NCI-H748 (cell line): ENCODE results near the gene MPC2.

Experiments used
- DNase-seq: peaks from one replicate; lab custom pipeline; 2025; ENCODE audit not compliant: unreplicated experiment; lab: John Stamatoyannopoulos, UW

MPC2 gene

DNA sequence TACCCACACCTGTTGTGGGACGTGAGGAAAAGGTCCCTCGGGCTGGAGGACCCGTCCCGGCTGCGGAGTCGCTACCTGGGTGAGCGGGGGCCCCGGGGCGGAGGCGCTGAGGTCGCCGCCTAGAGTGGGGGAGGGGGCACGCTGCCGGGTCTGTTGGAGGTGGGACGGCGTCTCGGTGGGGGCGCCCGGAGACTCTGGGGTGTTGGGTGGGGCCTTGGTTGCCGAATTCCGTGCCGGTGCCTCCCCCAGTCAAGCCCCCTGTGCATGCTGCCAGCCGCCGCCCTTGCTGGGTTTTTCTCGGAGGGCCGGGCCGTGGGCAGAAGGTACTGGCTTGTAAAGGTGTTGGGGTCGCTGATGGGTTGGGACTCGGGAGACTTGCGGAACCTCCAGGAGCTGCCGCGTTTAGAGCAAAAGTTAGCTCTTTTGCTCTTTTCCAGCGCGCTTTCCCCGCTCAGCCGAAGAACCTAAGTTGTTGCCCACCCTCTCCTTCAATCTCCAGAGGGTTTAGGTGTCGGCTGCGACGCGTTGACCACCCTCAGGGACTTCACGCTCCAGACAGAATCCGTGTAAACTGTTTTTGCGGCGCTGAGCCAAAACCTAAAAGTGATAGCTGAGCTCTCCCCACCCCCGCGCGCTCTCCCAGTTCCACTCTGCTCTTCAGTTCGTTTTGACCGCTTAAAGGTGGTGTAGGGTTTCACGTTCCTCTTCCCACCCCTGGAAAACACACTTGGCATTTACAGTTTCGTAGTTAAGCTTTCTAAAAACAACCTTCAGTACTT is at the start of gene MPC2:
TSS of gene MPC2 (minus strand) at position 143 of the 779 bp plus-strand sequence. CDS start 1,231 bp downstream, outside the sequence.
- DNase-seq: peak; percentile 81

DNA sequence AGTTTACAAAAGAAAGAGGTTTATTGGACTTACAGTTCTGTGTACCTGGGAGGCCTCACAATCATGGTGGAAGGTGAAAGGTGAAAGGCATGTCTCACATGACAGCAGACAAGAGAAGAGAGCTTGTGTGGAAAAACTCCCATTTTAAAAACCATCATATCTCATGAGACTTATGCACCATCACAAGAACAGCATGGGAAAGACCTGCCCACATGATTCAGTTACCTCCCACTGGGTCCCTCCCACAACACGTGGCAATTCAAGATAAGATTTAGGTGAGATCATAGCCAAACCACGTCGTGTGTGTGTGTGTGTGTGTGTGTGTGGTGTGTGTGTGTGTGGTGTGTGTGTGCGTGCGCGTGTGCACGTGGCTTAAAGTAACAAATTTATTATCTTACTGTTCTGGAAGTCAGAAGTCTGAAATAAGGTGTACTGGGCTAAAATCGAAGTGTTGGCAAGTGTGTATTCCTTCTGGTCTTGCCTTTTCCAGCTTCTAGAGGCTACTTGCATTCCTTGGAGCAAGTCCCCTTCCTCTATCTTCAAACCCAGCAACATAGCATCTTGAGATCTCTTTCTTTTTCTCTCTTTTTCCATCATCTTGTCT is 48.1 kb upstream of the MPC2 start:
- no peak for DNase-seq

DNA sequence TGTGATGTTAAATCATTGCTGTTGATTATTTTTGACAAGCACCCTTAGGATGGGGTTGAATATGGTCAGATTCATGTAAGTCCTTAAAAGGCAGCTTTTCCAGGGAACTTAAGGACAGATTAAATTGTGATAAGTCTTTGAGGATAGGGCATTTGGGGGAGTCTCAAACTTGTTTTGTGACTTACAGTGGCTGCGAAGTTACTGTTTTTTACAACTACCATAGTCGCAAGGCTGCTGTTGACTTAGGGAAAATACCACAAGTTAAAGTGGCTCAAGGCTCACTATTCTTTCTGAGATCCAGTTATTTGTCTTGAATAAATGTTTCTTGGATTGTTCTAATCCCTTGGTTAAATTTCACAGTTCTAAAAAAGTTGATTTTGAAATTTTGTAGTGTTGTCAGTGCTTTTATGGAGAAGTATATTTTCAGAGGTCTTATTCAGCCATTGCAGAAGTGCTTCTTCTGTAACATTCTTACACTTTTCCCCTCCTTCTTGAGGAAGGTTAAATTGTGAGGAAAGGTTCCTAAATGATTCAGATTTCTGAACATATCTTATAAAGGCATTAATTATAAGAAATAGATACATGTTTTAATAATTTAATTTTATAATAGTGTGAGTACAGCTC is 47.0 kb upstream of the MPC2 start:
- DNase-seq: no peak

DNA sequence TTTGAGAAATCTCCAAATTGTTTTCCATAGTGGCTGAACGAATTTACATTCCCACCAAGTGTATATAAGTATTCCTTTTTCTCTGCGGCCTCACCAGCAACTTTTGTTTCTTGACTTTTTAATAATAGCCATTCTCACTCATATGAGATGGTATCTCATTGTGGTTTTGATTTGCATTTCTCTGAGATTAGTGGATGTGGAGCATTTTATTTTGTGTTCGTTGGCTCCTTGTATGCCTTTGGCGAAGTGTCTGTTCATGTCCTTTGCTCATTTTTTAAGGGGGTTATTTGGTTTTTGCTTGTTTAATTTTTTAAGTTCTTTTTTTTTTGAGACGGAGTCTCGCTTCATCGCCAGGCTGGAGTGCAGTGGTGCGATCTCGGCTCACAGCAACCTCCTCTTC is 45.1 kb upstream of the MPC2 start:
- no peak for DNase-seq

DNA sequence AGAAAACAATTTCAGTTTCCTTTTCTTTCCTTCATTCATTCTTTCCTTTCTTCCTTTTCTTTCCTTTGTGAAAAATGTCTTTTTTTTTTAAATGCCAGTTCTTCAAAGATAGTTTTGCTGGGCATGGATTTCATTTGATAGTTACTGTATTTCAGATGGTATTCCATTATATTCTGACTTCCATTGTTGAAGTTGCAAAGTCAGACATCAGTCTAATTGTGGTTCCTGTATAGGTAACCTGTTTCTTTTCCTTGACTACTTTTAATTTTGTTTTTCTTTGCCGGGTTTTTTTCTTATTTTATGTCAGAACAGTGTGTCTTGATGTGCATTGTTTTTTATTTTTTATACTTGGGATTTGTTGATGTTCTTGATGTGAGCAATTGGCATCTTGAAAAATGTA is 40.4 kb upstream of the MPC2 start:
- no peak for DNase-seq

DNA sequence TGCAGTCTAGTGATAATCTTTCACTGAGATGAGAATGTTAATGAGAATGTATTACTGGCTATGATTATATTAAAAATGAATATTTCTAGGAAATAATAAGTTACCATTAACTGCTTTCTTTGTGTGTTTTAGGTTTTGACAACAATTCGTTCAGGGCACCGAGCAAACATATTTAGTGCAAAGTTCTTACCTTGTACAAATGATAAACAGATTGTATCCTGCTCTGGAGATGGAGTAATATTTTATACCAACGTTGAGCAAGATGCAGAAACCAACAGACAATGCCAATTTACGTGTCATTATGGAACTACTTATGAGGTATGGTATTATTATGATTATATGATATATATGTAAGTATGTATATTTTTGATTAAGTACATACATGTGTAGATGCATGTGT is 37.8 kb upstream of the MPC2 start:
- no peak for DNase-seq

DNA sequence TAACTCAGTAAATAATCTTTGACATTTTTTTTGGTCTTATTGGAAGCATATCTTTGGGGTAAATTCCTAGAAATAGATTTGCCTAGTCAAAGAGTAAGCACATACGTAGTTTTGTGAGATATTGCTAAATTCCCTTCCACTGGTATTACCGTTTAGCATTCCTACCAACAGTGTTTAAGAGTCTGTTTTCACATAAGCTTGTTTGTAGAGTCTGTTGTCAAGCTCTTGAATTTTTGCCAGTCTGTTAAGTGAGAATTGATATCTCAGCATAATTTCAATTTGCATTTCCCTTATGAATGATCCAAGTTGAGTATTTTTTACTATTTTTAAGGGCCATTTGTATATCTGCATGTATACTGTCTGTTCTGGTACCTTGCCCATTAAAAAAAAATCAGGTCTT is 37.0 kb upstream of the MPC2 start:
- no peak for DNase-seq

DNA sequence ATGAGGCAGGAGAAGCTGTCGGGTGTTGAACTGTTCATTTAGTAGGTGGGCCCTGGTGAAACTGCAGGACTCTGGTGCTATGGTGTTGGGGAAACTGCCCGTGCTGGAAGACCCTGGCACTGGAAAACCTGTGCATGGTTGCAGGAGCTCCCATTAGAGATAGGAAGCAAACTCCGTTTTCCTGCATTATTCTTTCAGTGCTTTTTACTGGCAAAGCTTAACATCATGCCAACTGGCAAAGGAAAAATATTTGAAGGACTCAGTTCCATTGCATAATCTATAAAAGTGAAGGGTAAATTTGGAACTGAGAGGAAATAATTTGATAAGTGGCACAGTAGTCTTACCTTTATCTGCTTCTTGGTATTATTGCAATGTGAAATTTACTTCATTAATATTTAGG is 31.7 kb upstream of the MPC2 start:
- no peak for DNase-seq

DNA sequence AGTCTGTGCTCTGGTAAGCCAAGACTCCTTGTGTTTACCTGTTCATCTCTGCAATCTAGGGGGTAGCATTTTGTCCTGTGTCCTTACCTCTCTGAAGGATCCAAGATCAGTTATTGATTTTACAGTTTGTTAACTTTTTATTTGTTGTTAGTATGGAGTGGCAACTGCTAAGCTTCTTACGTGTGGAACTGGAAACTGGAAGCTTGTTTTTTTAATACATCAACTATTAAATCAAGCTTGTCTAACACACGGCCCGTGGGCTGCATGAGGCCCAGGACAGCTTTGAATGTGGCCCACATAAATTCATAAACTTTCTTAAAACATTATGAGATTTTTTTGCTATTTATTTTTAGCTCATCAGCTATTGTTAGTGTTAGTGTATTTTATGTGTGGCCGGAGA is 29.2 kb upstream of the MPC2 start:
- DNase-seq: no peak

DNA sequence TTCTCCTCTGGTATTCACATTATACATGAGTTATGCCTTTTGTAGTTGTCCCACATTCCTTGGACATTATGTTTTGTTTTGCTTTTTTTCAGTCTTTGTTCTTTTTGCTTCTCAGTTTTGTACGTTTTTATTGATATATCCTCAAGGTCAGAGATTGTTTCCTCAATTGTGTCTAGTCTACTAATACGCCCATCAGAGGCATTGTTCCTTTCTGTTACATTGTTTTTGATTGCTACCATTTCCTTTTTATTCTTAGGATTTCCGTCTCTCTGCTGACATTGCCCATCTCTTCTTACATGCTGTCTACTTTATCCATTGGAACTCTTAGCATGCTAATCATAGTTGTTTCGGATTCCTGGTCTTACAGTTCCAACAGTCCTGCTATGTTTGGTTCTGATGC is 27.8 kb upstream of the MPC2 start:
- DNase-seq: no peak

DNA sequence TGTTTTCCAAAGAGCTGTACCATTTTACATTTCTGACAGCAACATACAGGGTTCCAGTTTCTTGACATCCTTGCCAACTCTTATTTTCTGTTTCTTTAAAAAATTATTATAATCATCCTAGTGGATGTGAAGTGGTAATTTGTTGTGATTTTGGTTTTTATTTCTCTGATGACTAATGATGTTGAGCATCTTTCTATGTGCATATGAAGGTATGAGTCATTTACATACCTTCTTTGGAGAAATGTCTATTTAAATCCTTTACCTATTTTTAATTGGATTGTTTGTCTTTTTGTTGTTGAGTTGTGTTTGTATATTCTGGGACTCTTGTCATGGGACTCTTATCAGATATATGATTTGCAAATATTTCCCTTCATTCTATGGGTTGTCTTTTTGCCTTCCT is 20.8 kb upstream of the MPC2 start:
- no peak for DNase-seq

DNA sequence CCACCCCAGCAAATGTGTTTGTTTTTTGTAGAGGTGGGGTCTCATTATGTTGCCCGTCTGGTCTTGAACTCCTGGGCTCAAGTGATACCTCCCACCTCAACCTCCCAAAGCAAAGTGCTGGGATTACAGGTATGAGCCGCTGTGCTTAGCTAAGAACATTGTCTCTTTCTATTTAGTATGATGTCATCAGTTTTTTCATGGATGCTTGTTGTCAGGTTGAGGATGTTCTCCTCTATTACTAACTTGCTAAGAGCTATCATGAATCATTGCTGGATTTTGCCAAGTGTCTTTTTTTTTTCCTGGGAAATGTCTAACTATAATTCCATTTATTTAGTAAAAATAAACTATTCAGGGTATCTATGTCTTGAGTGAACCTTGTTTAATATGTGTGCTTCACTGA is 19.0 kb upstream of the MPC2 start:
- no peak for DNase-seq

DNA sequence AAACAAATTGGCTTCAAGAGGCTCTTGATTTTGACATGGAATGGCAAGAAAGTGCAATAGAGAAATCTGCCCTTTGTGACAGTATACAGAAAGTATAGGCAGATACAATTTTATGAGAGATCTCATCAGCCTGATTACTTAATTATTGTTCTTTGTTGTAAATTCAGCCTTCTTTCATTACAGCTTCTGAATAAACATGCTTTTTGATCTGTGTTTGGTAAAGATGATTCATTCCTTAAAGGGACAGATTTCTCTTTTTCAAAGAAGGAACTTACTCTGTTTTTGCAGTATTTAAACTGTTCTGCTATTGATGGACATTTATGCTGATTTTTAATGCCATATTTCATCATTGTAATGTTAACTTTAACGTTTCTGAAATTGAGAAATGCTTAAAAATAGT is 13.7 kb upstream of the MPC2 start:
- DNase-seq: no peak

DNA sequence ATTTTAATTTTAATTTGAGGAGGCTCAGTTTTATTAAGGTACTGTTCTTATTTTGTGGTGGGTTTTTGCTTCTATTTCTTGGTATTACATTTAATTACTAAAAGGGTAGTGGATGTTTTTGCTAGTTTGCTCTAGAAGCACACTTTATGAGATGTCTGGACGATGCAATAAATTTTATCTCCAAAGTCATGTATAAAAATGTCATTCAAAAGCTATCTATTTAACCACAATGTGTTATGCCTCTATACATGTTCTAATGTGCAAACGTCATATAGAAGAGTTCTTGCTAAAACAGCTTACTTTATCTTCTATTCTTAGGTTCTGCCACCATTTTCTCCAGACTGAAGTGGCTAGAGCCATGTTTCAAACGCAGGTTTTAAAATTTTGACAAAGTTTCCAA is 12.9 kb upstream of the MPC2 start:
- DNase-seq: no peak

DNA sequence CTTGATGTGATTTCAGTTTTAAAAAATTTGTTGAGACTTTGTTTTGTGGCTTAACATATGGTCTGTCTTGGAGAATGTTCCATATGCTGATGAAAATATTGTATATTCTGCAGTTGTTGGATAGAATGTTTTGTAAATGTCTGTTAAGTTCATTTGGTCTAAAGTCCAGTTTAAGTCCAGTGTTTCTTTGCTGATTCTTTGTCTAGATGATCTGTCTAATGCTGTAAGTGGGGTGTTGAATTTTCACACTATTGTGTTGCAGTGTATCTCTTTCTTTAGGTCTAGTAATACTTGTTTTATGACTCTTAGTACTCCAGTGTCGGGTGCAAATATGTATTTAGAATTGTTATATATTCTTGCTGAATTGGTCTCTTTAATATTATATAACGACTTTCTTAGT is 10.9 kb upstream of the MPC2 start:
- no peak for DNase-seq

DNA sequence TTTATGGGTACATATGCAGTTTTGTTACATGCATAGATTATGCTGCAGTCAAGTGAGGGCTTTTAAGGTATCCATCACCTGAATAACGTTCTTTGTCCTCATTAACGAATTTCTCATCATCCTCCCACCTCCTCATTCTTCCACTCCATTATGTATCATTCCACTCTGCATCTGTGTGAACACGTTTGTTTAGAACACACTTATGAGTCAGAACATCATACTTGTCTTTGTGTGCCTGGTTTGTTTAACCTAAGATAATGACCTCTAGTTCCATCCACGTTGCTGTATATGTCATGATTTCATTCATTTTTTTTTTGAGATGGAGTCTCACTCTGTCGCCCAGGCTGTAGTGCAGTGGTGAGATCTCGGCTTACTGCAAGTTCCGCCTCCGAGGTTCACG is 6.7 kb upstream of the MPC2 start:
- no peak for DNase-seq

DNA sequence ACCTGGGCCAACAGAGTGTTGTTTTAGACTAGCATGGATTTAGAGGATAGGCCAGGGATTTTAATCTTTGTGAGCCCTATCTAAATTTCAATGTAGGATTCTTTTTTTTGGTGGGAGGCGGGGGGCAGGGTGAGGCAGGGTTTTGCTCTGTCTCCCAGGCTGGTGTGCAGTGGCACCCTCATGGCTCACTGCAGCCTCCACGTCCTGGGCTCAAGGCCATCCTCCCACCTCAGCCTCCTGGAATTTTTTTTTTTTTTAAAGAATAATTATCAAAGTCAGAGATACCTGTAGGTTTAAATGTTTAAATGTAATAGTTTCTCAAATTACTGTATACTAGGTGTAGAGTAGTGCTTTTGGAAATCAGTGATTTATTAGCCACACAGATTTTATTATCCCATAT is 3.4 kb upstream of the MPC2 start:
- DNase-seq: no peak

DNA sequence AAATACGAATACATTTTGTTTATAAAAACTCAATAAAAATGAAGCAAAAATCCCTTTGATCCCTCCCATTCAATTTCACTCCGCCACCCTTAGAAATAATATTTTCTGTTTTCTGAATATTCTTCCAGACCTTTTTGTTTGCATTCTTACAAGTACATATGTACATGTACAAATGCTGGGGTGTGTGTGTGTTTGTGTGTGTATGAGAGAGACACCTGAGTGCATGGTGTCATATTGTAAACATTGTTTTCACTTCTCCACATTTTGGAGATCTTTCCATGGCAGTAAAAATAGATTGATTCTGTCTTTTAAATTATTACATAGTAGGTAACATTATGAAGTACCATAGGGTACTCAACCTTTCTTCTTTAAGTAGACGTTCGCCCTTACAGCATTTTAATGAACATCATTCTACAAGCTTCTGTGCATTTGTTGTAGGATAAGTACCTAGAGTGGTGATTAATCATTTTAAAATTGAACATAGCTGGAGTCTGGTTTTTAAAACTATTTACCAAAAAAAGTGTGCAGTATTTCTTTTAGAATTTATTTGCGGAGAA is 1.3 kb upstream of the MPC2 start:
- peak; percentile 23 for DNase-seq

DNA sequence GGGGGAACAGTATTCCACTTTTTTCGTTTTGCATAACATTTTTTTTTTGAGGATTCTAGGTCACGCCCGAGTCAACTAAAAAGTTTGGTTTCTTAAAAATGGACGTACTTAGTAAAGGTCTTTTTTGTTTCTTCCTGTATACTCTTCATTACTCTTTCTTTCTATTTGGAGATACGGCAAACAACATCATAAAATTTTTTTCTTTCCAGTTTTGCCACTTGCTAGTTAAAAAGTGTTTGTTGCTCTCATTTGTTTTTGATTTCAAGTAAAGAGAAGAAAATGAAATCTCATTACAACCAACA is 788 bp upstream of the MPC2 start:
- DNase-seq: no peak

DNA sequence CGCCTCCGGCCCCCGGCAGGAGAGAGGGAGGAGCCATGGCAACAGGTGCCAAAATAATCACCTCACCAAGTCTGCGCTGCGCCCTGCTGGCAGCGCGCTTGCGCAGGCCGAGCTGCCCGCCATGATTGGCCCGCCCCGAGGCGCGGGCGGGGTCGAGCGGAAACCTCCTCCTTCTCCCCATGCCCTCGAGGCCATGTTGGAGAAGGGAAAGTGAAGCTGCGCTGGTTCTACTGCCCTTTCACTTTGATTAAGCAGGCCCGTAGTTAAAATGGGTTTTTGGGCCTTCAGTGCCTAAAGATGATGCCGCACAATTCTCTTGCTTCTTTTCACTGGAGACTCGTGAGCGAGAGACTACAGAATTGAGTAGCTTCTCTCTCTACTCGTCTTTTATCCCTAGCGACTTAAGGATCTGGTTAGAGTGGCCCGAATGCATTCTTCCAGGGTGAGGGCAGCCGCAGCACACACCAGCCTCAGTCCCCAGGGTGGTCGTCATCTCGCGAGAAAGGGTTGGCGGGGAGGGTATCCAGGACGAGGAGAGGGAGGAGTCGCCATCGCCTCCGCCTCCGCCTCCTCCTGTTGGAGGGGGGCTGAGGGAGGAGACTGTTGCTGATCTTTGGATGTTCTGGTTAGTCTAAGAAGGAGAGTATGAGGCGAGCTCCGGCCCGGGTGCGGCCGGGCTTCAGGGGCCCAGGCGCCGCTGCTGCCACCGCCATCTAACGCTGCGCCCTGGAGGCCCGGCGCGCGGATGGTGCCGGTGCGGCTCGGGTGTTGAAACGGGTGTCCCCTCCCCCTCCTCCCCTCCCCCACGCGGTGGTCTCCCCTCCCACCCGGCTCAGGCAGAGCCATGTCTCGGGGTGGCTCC is 573 bp downstream of the MPC2 start, which contains the start of gene DCAF6:
TSS of gene DCAF6 (plus strand) at position 616 of the 862 bp plus-strand sequence. CDS start at position 845, 229 bp downstream.
- DNase-seq: peak; percentile 99
